Muscle of leg (tissue), 9 donors: ENCODE measurements around the gene ZFYVE27. TPM values are rescaled to one million over a fixed set of nuclear protein-coding genes. Genes with fewer than 3 reads are reported as not detected.

ENCODE experiments used
- polyA plus RNA-seq, 8 donors: library from polyadenylated mRNA; unstranded; fragments of 120-200 nt; gene quantifications; one replicate each; pipeline versions ENCODE4 v1.2.1 to v1.2.3, GENCODE V29; 2013; ENCODE audit warnings: inconsistent platforms in 1 of 8, low replicate concordance in 1 of 8; ENCODE audit not compliant: insufficient read length in 8 of 8, insufficient read depth in 1 of 8
- total RNA-seq: library from RNA; stranded (reverse); fragments of 120-200 nt; gene quantifications from one replicate; pipeline ENCODE4 v1.2.4, GENCODE V29; 2013

Gene ZFYVE27
- total and polyA plus RNA-seq, 9 donors = 9.3 to 19.8 (median 12.4) TPM

Other genes with a start within 250 kb of the ZFYVE27 start
- 51.9 TPM for gene MMS19, start 238.7 kb upstream of the ZFYVE27 start, total RNA-seq
- gene MMS19, start 238.7 kb upstream of the ZFYVE27 start, polyA plus RNA-seq = 10 to 100 TPM; 57.6 to 70.8 (median 65.1) TPM
- gene UBTD1, start 238.2 kb upstream of the ZFYVE27 start, total RNA-seq = 10.6 TPM
- gene UBTD1, start 238.2 kb upstream of the ZFYVE27 start, polyA plus RNA-seq = 10 to 100 TPM; 13.0 to 18.9 (median 14.8) TPM
- gene ANKRD2, start 164.3 kb upstream of the ZFYVE27 start, total RNA-seq = 27.6 TPM
- gene ANKRD2, start 164.3 kb upstream of the ZFYVE27 start, polyA plus RNA-seq = 10 to 100 TPM in 6 of 8 donors, 1 to 10 TPM in 2; 6.4 to 34.6 (median 16.1) TPM
- gene HOGA1, start 152.7 kb upstream of the ZFYVE27 start, total RNA-seq = 0.89 TPM
- 1 to 10 TPM in 1 of 8 donors, under 1 TPM in 7; 0.41 to 1.0 (median 0.73) TPM for gene HOGA1, start 152.7 kb upstream of the ZFYVE27 start, polyA plus RNA-seq
- not detected for gene C10orf62, start 147.4 kb upstream of the ZFYVE27 start, total RNA-seq
- under 1 TPM in 1 of 8 donors, not detected in 7; 0.14 TPM for gene C10orf62, start 147.4 kb upstream of the ZFYVE27 start, polyA plus RNA-seq
- gene MORN4, start 103.6 kb upstream of the ZFYVE27 start, total RNA-seq = 3.8 TPM
- gene MORN4, start 103.6 kb upstream of the ZFYVE27 start, polyA plus RNA-seq = 1 to 10 TPM; 4.4 to 7.6 (median 5.5) TPM
- 6.7 TPM for gene PI4K2A, start 96.5 kb upstream of the ZFYVE27 start, total RNA-seq
- 10 to 100 TPM in 3 of 8 donors, 1 to 10 TPM in 5; 7.7 to 12.0 (median 9.9) TPM for gene PI4K2A, start 96.5 kb upstream of the ZFYVE27 start, polyA plus RNA-seq
- 6.0 TPM for gene AVPI1, start 49.9 kb upstream of the ZFYVE27 start, total RNA-seq
- gene AVPI1, start 49.9 kb upstream of the ZFYVE27 start, polyA plus RNA-seq = 10 to 100 TPM in 1 of 8 donors, 1 to 10 TPM in 7; 3.2 to 10.2 (median 6.1) TPM
- 27.6 TPM for gene MARVELD1, start 23.4 kb upstream of the ZFYVE27 start, total RNA-seq
- gene MARVELD1, start 23.4 kb upstream of the ZFYVE27 start, polyA plus RNA-seq = 10 to 100 TPM; 39.0 to 86.3 (median 54.1) TPM
- gene SFRP5, start 34.9 kb downstream of the ZFYVE27 start, total RNA-seq = 0.75 TPM
- gene SFRP5, start 34.9 kb downstream of the ZFYVE27 start, polyA plus RNA-seq = 1 to 10 TPM in 6 of 8 donors, under 1 TPM in 2; 0.84 to 2.5 (median 1.6) TPM
- gene GOLGA7B, start 112.7 kb downstream of the ZFYVE27 start, total RNA-seq = 0.04 TPM
- under 1 TPM; 0.03 to 0.12 (median 0.07) TPM for gene GOLGA7B, start 112.7 kb downstream of the ZFYVE27 start, polyA plus RNA-seq